SIG-M5 (cell line): ENCODE results near the gene SUN3.

Experiments used
- DNase-seq: peaks from one replicate; lab custom pipeline; 2025; lab: John Stamatoyannopoulos, UW

Gene SUN3

DNA sequence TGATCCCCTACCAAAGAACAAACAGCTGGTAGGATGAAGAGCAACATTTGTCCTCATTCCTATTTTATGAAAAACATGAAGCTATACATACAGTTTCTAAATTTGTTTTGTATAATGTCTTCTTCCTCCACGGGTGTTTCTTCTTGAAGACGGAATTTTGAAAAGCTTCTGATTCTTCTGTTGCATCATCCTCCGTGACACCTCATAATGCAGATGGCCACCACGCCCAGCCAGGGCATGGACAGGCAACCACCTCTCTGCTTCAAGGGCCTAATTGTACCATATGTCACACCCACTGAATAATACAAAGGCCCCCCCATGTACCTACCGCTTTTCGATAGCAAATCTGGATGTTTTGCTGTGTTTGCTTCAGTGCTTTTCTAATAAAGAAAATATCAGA is at the start of gene SUN3:
Gene SUN3 (minus strand): TSS at position 170 of the 400 bp plus-strand sequence. CDS start 169 bp downstream, at position 1.
- no peak for DNase-seq

GRCh38 chr7:48078470-48078869 is 49.6 kb upstream of the SUN3 start:
- DNase-seq = no peak

- no peak for DNase-seq
These were observed 48.5 kb upstream of the SUN3 start for GRCh38 chr7:48077423-48077822.

DNA sequence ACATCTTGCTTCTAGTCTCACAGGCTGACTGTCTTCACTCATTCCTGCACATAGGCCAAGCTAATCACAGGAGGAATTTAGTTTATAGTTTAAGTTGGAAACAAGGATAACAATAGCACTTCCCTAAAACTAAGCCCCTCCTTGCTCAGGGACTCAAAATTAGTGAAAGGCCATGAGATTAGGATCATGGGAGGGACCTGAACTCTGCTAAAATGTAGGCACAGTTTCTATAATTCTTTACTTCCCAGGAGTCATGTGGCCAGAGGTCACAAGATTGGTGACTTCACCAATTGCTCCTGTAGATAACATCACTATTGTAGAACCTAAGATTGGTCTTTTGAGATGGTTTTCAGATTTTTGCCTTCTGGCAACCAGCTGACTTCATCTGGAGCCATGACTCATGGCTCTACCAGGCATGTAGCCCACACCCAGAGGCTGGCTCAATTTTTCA is 45.3 kb upstream of the SUN3 start:
- DNase-seq = no peak

GRCh38 chr7:48067475-48067874 is 38.6 kb upstream of the SUN3 start:
- DNase-seq = no peak

- DNase-seq = no peak
These were observed 35.1 kb upstream of the SUN3 start for GRCh38 chr7:48063985-48064384.

GRCh38 chr7:48059706-48060105 is 30.8 kb upstream of the SUN3 start:
- DNase-seq = no peak

- DNase-seq = no peak
These were observed 30.1 kb upstream of the SUN3 start for GRCh38 chr7:48058990-48059389.

- DNase-seq = no peak
These were observed 24.8 kb upstream of the SUN3 start for GRCh38 chr7:48053736-48054135.

DNA sequence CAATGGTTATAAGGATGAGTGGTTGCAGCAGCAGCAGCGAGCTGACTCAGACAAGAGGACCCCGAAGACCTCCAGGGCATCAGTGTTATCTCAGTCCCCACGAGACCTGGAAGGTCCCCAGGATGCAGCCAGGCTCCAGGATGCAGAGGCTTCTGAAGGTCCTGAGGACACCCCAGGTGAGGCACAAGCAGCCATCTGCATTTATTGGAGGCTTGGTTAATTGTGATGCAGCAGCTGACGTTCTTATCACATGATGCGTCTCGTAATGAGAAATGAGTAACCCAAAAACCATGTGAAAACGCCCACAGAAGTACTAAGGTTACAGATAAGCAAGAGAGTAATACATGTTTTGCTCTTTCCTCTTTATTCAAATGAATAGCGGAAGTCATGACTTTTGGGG is 23.8 kb upstream of the SUN3 start:
- DNase-seq = no peak

GRCh38 chr7:48049850-48050249 is 20.9 kb upstream of the SUN3 start:
- DNase-seq = no peak

DNA sequence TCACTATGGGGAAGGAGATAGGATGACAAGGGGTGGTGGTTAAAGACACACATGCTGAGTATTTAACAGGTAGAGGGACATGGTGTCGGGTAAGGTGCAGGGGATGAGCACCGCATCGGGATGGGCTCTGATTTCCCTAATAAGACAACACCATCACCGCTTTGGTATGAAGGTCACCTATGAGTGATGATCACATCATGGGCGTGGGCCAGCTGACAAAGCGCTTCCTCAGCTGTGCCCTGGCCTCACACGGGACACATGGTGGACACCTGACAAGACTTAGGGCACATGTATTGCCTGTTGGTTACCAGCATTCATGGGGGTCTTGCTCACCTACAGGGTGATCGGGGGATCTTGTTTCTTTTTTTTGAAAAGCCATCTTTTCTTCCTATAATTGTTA is 19.2 kb upstream of the SUN3 start:
- no peak for DNase-seq

DNA sequence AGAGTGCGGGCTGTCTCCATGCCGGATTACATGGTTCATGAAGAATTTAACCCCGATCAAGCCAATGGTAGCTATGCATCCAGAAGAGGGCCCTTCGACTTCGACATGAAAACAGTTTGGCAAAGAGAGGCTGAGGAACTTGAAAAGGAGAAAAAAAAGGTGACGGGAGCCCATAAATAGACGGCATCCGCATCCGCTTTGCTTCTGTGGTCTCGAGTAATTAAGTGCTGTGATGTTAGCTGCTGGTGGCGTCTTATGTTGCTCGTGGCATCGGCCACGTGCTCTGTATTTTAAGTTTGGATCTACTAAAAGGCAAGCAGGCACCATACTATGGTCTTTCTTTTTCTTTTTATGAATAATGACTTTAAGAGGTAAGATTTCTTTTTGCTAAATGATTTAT is 17.6 kb upstream of the SUN3 start:
- DNase-seq = no peak

DNA sequence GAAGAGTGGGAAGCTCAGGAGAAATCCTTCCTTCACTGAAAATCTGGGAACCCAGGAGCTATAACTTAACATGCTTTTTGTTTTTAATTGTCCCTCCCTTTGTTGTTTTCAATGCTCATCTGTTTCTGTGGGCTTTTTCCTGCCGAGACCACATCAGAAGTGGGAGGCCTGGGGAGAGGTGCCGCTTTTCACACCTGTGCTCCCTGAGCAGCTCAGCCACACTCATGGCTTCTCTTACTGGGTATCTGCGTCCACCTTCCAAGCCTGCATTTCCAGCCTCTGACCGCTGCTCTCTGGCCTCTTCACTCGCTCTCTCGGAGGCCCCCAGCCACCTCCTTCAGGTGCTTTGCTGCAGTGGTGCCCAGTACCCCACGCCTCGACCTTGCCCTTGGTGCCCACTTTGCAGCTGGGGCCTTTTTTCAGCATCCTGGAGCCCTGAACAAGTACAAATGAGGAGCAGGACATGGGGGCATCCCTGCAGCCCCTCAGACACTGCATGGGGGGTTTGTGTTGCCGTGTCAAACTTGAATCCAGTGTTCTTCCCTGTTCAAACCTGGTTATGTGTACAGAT is 16.4 kb upstream of the SUN3 start:
- no peak for DNase-seq

DNA sequence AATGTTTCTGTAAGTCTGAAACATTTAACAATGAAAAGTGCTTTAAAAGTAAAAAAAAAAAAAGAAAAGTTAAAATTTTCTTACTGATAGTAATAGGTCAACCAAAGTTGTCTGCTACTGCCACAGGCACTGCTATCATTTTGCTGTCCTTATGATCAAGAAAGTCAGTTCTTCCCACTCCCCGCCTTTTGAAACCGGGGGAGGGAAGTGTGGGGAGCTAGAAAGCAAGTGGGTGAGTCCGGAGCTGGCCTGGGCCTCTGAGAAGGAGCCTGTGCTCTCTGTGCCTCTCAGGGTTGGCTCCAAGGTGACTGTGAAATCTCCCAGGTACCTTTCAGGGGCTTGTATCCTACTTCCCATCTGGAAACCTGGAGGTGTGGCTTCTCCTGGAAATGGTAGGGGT is 13.7 kb upstream of the SUN3 start:
- DNase-seq = no peak

DNA sequence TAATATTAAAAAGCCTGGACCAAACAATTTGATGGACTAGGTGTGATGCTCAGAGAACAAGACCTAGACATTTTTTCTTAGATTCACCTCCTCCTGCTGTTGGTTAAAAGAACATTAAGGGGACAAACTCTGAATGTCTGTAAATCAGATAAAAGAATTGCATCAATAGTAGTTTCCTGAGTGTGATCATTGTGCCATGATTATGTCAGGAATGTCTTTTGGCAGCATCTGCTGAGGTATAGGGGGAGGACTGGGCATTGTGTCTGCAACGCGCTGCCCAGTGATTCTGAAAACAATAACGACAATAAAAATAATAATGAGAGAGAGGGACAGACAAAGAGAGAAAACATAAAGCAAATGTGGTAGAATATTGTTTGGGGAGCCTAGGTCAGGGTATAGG is 13.3 kb upstream of the SUN3 start:
- DNase-seq = no peak

- no peak for DNase-seq
These were observed 12.7 kb upstream of the SUN3 start for GRCh38 chr7:48041653-48041970.

DNA sequence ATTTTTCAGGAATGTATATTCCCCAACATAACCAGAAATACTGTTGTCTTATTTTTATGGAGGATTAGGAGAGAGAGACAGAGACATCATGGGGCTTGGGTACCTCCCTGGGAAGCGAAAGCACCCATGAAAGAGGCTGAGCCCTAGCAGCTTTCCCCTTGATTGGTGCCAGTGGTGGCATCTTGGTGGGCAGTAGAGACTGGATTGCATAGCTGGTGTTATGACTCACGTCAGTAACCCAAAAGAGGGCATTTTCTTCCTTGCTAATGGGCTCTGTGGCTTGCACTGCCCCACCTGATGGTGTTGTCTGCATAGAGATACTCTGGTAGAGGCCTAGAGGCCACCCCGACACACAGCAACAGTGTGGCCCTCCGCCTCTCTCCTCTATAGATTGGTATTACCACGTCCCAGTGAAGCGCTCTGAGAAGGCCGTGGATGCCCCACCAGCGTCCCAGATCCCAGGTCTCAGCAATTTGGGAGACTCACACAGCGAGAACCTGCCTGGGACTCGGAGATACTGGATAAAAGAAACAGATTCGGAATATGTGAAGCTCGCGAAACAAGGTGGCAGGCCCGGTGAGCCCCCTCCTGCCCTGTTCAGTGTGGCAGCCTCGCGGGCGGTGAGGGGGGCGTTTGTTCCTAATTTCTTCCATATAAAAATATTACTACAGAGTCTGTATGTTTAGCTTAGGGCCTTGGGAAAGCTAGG is 12.2 kb upstream of the SUN3 start:
- DNase-seq = no peak

DNA sequence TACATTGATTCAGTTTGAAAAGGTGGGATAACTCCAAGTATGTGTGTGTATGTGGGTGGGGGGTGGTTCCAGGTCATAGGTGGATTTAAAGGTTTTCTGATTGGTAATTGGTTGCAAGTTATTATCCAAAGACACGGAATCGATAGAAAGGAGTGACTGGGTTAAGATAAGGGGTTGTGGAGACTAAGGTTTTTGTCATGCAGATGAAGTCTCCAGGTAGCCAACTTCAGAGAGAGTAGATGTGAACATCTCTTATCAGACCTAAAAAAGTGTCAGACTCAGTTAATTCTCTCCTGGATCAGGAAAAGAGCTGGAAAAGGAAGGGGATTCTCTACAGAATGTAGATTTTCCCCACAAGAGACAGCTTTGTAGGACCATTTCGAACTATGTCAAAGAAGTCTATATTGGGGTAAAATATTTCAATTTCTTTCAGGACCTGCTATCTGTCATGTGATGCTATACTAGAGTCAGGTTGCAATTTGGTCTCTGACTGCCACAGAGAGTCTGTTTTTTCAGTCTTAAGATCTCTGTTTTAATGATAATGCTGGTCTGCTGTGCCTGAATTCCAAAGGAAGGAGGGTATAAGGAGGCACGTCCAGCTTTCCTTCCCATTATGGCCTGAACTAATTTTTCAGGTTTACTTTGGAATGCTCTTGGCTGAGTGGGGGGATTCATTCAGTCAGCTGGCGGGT is 10.1 kb upstream of the SUN3 start:
- no peak for DNase-seq

DNA sequence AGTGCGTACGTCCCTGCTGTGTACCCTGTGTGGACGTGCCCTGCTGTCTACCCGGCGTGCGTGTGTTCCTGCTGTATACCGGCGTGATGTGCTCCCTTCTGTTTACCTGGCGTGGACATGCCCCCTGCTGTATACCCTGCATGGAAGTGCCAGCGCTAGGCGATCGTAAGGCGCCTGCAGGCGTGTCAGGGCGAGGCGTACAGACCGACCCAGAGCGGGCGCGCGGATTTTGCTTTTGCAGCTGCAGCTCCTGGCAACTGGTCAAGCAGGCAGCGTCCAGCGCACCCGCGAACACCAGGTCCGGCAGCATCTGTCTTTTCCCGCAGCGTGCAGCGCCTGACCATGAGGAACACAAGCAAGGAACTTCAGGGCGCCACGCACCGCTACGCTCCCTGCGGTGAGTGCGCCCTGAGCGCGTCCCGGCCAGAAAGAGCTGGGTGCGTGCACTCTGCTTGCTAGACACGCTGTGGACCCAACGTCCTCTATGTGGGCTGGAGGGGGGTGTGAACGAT is 7.1 kb upstream of the SUN3 start:
- no peak for DNase-seq

DNA sequence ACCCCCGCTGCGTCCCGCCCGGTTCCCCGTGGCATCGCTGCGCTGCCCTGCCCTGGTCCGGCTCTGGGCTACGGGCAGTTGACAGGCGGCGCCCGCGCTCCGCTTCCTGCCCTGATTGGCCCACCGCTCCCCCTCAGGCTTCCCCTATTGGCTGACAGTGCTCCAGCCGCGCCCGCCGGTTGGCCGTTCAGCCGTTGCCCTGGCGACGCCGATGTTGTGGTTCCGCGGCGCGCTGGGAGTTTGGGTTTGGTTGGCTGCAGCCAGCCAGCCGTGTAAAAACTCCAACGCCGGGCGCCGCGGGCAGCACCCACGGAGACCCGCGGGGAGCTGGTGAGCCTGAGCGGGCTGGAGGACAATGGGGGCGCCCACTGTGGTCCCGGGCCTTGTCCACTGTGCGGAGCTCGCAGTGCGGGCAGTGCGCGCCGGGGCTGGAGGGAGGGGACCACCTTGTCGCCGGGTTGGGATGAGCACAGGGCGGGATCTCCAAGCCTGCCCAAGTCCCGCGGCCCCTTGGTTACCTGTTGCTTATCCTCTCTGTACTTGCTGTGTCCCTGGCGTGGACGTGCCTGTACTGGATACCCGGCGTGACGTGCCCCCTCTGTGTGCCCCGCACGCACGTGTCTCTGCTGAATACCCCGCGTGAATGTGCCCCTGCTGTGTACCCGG is 6.5 kb upstream of the SUN3 start, which contains the start of gene C7orf57:
Gene C7orf57 (plus strand): TSS at position 243 of the 666 bp plus-strand sequence. CDS start 766 bp downstream, outside the sequence.
- DNase-seq = no peak

GRCh38 chr7:48033922-48034321 is 5.0 kb upstream of the SUN3 start:
- no peak for DNase-seq

GRCh38 chr7:48031111-48031510 is 2.2 kb upstream of the SUN3 start:
- no peak for DNase-seq
